Mucosa of stomach (tissue), 1 donor: ENCODE results near the gene CALY.

ENCODE experiments used
- H3K27me3 ChIP-seq: one replicate; pipeline ENCODE4 v1.7.0; 2013; ENCODE audit warnings: mild to moderate bottlenecking, low read length; ENCODE audit not compliant: control insufficient read depth, insufficient read depth
- H3K36me3 ChIP-seq: one replicate; pipeline ENCODE4 v1.7.0; 2013; ENCODE audit warnings: low read length; ENCODE audit not compliant: control insufficient read depth, insufficient read depth
- H3K4me1 ChIP-seq: one replicate; pipeline ENCODE4 v1.7.0; 2013; ENCODE audit warnings: mild to moderate bottlenecking, low read length; ENCODE audit not compliant: control insufficient read depth, insufficient read depth
- H3K4me3 ChIP-seq: one replicate; pipeline ENCODE4 v1.7.0; 2013; ENCODE audit warnings: low read length
- H3K9ac ChIP-seq: one replicate; pipeline ENCODE4 v1.7.0; 2013; ENCODE audit warnings: mild to moderate bottlenecking, low read length, moderate library complexity
- H3K9me3 ChIP-seq: one replicate; pipeline ENCODE4 v1.7.0; 2013; ENCODE audit warnings: mild to moderate bottlenecking, low read length, moderate library complexity; ENCODE audit not compliant: control insufficient read depth
- donor health status: Pancreatic carcinoma.

The CALY gene

DNA sequence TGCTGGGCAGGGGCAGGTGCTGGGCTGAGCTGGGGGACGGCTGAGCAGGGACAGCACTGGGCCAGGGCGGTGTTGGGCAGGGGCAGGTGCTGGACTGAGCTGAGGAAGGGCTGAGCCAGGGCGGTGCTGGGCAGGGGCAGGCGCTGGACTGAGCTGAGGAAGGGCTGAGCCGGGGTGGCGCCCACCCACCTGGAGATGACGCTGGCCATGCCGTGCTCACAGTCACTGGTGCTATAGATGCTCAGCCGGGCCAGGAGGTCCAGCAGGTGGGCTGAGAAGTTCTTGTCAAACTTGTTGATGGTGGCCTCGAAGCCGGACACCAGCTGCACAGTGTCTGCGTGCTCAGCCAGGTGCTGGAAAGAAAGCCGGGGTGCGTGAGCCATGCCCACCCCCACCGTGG lies 55.6 kb downstream of the CALY start:
- H3K4me3 ChIP-seq, result no peak overlapping the region
- H3K27me3 ChIP-seq, result peaks cover 9% of the 10 kb centered on the region
- no peaks in the 10 kb centered on the region for H3K9me3 ChIP-seq
- H3K4me1 ChIP-seq, result peaks cover 38% of the 10 kb centered on the region
- H3K9ac ChIP-seq, result no peak overlapping the region
- H3K36me3 ChIP-seq, result peaks cover 9% of the 10 kb centered on the region

- H3K9ac ChIP-seq, result no peak overlapping the region
- no peak overlapping the region for H3K4me3 ChIP-seq
- peaks cover 44% of the 10 kb centered on the region for H3K4me1 ChIP-seq
- peaks cover 9% of the 10 kb centered on the region for H3K36me3 ChIP-seq
- H3K9me3 ChIP-seq, result no peaks in the 10 kb centered on the region
- H3K27me3 ChIP-seq, result peaks cover 12% of the 10 kb centered on the region
These were observed 56.2 kb downstream of the CALY start for GRCh38 chr10:133280391-133281059.

GRCh38 chr10:133279326-133280226 lies 57.1 kb downstream of the CALY start:
- Histone ChIP-seq H3K9ac (no peak overlapping the region), H3K27me3 (peaks cover 14% of the 10 kb centered on the region), H3K4me3 (no peak overlapping the region), H3K9me3 (no peaks in the 10 kb centered on the region), H3K4me1 (peaks cover 53% of the 10 kb centered on the region), H3K36me3 (peaks cover 9% of the 10 kb centered on the region)

DNA sequence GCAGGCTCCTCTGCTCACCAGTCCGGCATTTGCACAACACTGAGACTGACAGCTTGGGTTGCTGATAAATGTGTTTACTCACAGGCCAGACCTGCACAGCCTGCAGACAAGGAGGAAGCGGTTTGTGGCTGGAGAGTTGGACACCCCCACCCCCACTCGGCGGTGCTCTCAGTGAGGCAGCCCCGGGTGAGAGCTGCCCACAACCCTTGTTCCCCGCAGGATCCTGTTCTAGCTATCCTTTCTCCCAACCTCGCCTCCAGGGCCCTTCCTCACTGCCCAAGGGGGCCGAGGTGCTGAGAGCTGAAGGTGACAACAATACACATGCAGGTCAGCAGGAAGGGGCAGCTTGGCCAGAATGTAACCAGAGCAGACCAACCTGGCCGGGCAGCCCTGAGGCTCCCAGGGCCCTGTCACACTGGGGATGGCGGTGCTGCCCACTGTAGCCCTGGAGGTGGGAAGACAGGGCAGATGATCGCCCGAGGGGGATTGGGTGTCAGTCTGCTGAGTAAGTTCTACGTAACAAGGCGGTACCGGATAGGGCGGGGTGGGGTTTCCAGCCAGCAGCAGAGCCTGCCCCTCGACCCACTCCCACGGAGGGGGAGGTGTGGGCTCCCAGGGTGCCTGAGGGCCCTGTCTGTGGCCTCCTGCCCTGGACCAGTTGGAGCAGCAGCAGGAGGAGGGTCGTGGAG lies 58.0 kb downstream of the CALY start:
- Histone ChIP-seq H3K36me3 (peaks cover 6% of the 10 kb centered on the region), H3K9ac (peak overlapping the region; percentile 60), H3K27me3 (peaks cover 16% of the 10 kb centered on the region), H3K4me3 (peak overlapping the region; percentile 15), H3K9me3 (no peaks in the 10 kb centered on the region), H3K4me1 (peaks cover 54% of the 10 kb centered on the region)

DNA sequence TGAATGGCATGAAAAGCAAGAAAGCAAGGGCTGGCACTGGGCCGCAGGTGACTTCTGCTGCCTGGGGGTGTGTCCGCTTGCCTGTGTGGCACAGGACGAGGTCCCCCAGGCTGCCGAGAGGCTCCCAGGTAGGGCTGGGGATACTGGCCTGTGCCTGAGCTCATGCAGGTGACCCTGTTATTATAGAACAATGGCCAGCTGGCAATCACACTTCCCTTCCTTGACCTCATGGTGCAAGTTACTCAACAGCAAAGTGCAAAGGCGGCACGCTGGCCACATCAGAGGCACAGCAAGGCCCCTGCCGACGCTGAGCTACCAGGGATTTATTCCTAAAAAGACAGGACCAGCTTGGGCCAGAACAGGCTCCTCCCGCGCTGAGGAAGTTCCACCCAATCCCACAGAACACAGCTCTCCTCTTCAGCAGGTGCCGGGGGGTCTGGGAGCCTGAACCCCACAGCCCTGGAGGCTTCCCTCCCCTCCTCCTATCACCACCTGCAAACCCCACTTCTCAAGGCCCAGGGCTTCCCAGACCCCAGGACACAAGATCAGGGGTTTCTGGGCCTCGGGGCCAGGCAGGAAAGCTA lies 58.6 kb downstream of the CALY start:
- Histone ChIP-seq H3K36me3 (peaks cover 6% of the 10 kb centered on the region), H3K9ac (peak overlapping the region; percentile 60)

GRCh38 chr10:133277277-133277992 lies 59.3 kb downstream of the CALY start:
- H3K9ac ChIP-seq, result no peak overlapping the region
- no peaks in the 10 kb centered on the region for H3K9me3 ChIP-seq
- no peak overlapping the region for H3K4me3 ChIP-seq
- peaks cover 54% of the 10 kb centered on the region for H3K4me1 ChIP-seq
- peaks cover 16% of the 10 kb centered on the region for H3K27me3 ChIP-seq
- peaks cover 6% of the 10 kb centered on the region for H3K36me3 ChIP-seq

More for the DNA sequence above, 58.6 kb downstream of the CALY start:
- Histone ChIP-seq H3K4me1 (peaks cover 54% of the 10 kb centered on the region), H3K4me3 (peak overlapping the region; percentile 15), H3K9me3 (no peaks in the 10 kb centered on the region), H3K27me3 (peaks cover 16% of the 10 kb centered on the region)

GRCh38 chr10:133276435-133277201 lies 60.1 kb downstream of the CALY start, which contains the start of gene ADAM8:
Gene ADAM8, minus strand, starts transcription at chr10:133276868. Its CDS starts 51 bp downstream, at chr10:133276817.
- H3K27me3 ChIP-seq, result peaks cover 16% of the 10 kb centered on the region
- H3K4me1 ChIP-seq, result peaks cover 54% of the 10 kb centered on the region
- peak within 1 kb of the TSS; percentile 71 for H3K9ac ChIP-seq
- peaks cover 6% of the 10 kb centered on the region for H3K36me3 ChIP-seq
- no peaks in the 10 kb centered on the region for H3K9me3 ChIP-seq
- H3K4me3 ChIP-seq, result peak within 1 kb of the TSS; percentile 14

DNA sequence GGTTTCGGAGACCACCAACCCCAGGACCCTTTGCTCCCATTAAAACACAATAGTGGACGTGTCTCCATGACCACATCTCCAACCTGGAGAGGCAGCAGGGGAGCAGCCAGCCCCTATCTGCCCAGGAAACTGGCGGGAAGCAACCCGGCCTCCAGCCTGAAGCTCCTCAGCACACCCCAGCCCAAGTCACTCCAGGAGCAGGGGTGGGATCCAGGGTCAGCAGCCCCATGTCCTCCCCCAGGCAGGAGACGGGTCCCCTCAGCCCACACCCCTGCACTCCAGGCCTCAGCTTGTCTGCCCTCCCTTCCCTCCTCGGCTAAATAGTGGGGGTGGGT lies 60.6 kb downstream of the CALY start:
- Histone ChIP-seq H3K27me3 (peaks cover 16% of the 10 kb centered on the region), H3K9me3 (no peaks in the 10 kb centered on the region), H3K9ac (peak overlapping the region; percentile 71), H3K36me3 (peaks cover 6% of the 10 kb centered on the region), H3K4me1 (peaks cover 54% of the 10 kb centered on the region), H3K4me3 (peak overlapping the region; percentile 14)

DNA sequence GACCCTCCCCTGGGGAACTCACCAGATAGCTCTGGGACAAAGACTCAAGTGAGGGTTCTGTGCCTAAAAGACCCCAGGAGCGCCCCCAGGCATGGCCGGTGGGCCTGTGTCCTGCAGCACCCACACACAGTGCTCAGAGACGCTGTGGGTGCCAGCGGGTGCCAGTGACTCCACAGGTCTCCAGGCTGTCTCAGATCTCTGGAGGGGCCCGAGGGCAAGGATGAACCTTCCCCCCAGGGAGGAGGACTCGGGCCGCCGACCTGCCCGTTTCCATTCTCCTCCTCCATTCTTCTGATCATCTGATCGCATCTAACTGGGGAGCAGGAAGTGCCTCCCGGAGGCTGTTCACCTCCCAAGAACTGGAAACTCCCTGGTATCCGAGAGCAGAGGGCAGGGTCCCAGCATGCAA lies 61.0 kb downstream of the CALY start:
- H3K27me3 ChIP-seq, result peaks cover 16% of the 10 kb centered on the region
- H3K4me1 ChIP-seq, result peaks cover 54% of the 10 kb centered on the region
- H3K4me3 ChIP-seq, result peak overlapping the region; percentile 14
- peaks cover 6% of the 10 kb centered on the region for H3K36me3 ChIP-seq
- no peaks in the 10 kb centered on the region for H3K9me3 ChIP-seq
- H3K9ac ChIP-seq, result peak overlapping the region; percentile 71

DNA sequence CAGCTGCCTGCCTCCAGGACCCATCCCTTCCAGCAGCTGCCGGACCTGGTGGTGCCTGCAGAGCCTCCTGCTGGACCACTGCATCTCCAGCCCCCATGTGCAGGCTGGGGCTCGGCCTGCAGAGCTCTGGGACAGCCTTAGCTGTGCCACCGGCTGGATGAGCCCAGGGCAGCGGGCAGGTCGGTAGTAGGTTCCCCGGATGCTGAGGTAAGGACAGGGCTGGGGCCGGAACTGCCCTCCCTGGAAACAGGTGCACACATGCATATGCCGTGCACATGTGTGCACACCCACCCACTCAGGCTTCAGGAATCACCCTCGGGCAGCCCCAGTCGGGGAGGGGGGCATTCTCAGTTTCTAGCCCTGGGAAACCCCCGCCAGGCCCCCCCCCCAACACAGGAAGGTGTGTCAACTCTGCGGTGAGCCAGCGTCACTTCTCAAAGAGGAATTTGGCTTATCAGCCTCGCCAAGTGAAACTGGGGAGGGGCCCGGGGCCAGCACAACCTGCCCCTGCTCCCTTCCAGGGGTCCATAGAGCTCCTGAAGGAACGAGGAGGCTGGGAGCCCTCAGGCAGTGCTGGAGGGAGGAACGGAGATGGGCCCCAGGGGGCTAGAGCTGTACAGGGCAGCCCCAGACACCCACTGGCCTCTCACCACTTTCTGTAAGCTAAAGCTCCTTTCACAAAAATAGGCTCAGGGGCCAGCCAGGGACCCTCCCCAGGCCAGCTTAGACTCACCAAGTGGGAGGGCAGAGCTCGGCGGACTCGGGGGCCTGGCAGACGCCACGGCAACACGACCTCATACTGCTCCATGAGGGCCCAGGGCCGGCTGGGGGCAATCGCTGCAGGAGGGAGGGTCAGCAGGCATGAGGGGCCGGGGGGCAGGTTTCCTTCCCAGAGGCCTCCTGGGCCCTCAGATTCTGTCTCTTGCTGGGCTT lies 61.7 kb downstream of the CALY start:
- Histone ChIP-seq H3K4me1 (peaks cover 50% of the 10 kb centered on the region), H3K4me3 (peak overlapping the region; percentile 14), H3K9me3 (no peaks in the 10 kb centered on the region), H3K36me3 (peaks cover under 1% of the 10 kb centered on the region), H3K9ac (peak overlapping the region; percentile 71), H3K27me3 (peaks cover 16% of the 10 kb centered on the region)
